HG03108 (cell line): ENCODE data around the gene AFF3.

Source experiments
- ATAC-seq: cut with Tn5 transposase; IDR thresholded peaks from one replicate; pipeline ENCODE4 v1.9.1; 2021; ENCODE audit warnings: moderate library complexity; ENCODE audit not compliant: unreplicated experiment

The AFF3 gene

DNA sequence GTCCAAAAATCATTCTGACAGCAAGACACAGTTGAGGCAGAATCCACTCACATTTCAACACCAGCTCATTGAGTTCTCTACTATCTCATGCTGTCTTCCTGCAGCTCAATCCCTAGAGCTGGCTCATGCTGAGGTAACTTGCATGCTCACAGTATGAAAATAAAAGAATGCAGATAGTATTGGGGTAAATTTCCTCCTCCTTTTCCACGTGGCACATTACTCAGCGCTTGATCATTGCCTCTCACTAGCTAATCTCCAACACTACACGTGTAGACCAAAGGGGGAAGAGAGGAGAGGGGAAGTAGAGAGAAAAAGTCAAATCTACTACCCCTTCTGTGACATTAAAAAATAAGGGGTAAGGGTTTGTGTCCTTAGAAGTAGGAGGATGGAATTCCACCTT is 300.6 kb downstream of the AFF3 start:
- ATAC-seq: no peak

DNA sequence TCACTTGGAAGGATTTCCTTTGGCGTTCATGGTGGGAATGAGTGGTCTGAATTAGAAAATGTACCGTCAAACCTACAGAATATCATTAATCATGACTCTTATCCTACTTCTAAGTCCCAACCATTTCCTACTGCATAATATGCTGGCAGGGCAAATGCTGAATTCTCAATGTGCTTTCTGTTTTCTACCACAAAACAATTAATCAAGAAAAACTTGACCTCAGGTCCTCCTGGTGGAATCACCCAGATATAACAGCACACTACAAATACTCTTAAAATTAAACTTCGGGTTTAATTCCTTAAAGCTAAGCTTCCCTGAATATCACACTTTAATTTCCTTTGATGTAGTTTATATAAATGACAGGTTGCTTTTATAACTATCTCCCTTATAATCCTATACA is 301.6 kb downstream of the AFF3 start:
- no peak for ATAC-seq

DNA sequence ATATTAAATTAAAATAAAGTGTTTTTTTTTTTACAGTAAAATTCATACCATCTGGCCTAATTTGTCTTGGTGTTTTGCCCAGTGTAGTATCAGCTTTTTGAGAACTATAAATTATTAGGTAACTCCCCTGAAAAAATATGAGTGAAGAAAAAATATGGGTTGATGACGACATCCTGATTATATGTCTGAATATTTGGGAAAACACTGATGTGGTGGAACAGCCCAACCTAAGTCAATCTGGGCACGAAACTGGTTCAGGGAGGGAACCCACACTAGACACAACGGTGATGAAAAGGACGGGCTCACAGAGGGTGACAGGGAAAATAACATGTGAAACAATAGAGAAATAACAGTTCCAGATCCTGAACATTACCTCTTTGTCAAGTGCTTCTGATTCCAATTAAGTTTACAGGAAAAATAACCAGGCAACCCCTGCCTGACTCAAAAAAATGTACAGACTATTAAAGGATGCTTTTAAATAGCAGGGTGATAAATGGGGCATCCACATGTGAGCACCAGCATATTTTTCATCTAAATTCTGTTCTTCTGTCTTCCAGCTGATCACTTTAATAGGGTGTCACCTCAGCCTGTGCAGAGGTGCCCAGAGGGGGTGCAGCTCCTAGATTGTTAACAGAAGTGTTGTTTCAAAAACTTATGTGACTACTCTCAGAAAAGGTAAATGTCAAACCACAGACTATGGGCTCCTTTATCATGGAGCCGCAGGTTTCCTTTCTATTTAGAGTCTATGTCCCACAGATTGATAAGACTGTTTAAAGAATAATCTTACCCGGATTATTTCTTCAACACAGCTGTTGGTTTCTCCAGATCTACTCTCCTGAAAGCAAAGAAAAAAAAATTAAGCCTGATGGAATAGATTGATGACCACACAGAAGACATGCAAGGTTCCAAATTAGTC is 305.4 kb downstream of the AFF3 start:
- ATAC-seq: no peak

DNA sequence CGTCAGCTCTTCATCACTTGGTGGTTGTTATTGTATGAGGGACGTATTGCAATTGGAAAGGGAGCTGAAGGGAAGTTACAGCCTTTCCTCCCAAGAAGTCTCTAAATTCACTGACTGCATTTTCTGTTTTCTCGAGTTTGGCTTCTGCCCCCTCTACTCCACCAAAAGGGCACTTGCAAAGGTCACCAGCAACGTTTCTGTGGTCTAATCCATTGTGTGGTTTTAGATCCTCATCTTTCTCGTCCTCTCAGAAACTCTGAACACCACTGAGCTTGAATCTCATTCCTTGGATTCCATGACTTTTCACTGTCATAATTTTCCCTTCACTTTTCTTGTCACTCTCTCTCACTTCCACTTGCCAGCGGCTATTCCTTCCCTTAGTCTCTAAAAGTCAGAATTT is 308.0 kb downstream of the AFF3 start:
- ATAC-seq: no peak

DNA sequence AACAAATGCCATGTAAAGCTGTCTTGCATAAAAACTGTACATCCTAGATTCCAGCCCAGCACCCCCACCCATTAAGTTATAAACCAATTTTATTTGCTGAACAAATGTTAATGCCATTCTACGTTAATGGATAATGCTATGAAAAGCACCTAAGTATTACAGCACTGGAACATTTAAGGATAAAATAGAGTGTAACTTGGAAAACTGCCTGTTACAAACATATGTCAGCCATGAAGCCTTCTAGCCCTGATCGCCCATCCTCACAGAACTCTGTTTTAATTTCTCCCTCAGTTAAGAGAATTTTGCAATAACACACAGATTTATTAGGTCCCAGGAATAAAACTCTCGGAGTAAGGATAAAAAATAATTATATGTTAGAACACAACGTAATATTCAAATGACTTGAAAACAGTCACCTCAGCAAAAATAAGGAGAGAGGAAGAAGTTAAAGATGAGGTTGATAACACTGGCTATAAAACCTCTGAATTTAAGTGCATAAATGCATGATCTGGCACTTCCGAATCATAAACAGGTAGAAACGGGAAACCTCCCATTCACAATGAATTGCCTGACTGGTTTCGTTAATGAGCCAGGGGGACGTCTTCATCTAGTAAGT is 308.7 kb downstream of the AFF3 start:
- no peak for ATAC-seq

DNA sequence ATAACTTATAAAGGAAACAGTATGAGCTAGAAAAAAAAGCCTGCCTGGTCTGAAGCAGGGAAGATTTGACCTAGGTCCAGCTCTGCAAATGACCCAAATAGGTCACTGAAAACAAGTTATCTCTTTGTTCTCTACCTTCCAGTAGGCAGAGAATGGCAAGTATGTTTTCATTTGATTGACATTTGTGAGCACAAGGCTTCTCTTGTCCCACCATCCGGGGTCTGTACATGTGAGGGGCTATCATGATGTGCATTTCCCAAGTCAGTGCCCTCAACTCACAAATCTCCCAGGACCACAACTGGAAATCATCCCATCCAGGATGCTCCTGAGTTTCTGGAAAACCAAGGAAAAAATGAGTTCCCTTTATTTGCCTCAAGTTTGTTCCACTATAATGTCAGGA is 309.5 kb downstream of the AFF3 start:
- no peak for ATAC-seq

DNA sequence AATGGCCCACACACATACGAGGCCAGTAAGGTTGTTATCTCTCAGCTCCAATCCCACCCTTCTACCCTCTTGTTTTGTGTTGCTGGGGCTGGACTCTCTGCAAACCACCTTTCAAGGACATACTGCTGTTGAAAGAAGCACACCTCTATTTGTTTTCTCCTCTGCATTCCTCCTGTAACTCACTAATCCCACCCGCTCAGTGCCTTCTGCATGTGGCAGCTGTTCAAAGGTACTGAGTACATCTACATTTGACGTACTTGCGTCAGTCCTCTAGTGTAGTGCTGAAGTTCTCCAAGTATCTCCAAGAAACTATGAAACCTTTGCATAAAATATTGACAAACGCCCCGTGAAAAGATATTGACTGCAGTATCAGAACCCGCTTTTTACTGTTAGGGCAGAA is 310.6 kb downstream of the AFF3 start:
- no peak for ATAC-seq

DNA sequence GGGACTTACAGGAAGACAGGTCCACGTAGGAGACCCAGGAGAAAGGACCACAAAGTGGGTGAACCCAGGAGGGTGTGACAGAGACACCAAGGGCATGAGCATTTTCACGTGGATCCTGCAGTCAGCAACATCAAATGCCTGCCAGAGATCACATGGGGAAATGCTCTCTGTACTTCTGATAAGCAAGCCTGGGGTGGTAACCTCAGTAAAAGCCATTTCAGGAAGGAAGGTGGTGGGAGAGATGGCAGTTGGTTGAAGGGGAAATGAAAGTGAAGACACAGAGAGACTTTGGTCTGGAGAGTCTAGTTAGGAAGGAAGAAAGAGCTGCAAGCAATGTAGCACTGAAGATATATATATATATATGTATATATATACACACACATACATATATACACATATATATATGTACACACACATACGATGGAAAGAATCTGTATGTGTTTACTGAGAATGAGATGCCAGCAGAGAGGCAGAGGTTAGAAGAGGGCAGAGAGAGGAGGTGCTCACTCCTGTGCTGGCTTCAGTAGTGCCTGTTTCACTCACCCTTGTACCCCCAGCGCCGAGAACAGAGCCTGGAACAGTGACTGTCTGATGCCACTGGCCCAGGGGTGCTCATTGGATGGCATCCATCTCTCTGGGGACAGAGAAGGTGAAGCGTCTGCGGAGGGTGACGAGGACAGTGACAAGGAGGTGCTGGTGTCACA is 314.9 kb downstream of the AFF3 start:
- no peak for ATAC-seq

DNA sequence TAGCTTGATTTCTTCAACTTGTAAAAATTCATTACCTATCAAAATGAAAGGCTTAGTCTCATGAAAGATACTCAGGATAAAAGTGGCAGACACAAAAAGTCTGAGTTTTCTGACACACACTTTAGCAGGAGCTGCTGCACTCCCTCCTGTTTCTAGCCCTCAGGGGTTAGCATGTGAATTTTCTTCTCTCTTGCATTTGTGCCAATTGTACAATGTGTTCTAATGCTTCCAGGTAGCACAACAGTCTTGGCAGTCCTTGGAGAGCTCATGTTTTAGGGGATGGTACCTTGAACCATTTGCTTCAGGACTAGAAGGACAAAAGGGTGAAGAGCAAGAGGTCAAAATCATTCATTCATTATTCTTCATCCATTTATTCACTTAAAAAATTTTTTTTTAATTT is 316.8 kb downstream of the AFF3 start:
- no peak for ATAC-seq

DNA sequence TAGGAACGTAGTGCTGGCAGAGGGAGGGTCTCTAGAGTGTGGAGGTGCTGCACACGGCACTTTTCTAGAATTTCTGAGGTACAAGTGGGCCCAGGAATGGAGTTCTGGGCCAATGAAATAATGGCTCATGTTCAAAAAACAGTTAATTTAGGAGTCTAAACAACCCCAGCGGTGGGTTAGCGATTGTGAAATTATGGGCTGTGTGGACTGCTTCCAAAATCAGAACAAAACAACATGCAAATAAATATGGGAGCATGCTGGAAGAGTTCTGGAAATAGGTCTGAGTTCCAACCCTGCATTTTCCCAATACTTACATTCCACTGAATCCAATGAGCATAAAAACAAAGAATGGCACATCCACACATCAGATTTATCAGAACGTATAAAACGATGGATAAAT is 317.6 kb downstream of the AFF3 start:
- no peak for ATAC-seq

DNA sequence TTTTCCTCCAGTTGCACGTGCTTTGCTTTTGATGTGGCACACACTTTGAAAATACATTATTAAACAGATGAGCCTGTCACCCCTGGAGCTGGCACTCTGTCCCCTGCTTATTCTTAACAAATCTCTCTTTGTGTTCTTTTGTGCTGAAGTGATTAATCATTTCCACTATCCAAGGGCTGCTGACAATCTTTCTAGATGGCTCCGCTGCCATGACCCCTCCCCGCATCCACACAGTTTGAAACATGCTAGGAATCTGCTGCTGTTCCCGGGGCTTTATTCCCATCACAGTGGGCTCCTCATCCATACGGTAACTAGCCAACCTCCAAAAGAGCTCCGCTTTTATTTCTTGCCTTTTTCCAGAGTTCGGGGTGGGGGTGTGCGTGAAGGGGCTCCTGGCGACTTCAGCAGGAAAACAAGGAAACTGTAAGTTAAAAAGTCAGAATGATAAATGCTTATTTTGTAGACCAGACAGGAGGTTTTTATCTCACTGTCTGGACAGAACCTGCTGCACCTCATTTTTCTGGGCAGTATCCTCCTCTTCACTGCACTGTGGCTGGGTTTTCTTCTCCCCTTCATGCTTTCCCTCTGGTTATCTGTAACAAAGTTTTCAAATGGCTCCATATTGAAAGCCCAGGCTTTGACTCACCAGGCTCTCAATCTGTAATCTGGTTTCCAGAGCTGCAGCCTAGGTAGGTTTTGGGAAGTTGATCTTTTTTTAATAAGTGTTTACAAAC is 319.7 kb downstream of the AFF3 start:
- ATAC-seq: no peak

DNA sequence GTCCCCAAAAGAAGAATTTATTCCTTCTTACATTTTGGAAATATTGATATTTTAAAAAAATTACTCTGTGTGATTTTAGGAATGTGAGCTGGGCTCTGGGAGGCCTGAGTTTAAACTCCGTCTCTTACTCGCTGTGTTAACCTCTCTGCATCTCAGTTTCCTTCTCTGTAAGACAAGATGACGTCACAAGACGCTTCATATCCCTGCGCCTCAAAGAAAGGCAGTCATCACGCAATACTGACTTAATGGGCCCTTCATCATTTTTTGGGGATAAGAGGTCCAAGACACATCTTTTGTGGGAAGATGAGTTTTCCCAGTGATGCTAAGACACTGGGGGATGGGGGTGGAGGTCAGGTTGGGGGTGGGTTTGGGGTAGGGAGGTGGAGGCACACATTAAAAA is 320.4 kb downstream of the AFF3 start:
- ATAC-seq: no peak

DNA sequence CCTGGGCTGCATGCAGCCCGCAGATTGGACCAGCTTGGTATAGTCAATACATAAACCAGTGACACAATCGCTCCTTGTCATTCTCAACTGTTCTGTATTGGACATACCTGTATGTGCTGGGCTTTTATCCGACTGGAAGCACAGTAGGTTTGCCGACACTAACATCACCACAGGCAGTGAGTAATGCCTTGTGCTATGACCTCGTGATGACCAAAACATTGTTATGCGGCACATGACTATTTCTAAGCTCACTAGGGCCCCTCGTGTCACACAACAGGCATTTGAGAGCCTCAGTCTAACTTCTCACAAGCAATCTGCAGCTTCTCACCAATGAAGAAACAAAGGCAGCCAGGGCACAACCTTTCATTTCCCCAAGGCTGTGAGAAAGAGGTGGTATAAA is 320.8 kb downstream of the AFF3 start:
- ATAC-seq: no peak

DNA sequence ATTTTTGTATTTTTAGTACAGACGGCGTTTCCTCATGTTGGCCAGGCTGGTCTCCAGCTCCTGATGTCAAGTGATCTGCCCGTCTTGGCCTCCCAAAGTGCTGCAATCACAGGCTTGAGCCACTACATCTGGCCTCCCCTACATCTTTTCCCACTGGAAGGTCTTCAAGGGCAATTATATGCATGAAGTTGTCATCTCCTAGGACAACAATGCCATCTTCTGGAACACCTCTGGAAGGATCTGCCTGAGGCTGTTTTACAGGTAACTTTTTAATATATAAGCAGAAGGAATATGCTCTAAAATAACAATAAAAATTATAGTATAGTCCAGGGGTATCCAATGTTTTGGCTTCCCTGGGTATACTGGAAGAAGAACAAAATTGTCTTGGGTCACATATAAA is 321.4 kb downstream of the AFF3 start:
- no peak for ATAC-seq

DNA sequence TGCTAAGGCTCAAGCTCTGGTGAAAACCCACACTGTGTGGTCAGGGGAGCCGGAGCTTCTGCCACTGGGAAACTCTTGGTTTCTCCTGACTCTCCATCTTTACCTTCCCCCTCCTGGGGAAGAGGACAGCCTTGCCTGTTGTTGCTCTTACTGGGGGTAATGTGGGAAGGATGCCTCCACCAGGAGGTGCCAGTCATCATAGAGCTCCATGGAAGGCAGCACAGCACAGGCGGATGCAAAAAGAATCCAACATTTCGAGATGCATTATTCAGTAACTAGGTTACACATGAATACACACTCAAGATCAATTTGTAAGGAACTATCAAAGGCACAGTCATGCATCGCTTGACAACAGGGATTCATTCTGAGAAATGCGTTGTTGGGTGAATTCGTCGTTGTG is 322.6 kb downstream of the AFF3 start:
- no peak for ATAC-seq

DNA sequence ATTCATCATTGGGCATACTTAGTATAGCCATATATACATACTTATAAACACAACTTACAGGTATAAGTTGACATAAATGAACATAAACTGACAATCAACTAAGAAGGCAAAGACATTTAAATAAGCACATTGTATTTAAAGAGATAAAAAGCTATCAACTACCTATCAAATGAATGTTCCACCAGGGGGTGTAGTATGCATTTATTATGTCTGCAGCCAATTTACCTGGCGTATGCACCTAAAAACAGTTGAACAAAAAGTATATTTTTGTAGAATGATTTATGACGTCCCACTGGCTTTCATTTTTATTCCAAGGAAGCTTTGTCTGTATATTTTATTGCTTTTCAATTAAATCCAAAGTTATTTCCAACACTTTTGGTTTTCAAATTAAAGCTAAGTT is 323.5 kb downstream of the AFF3 start:
- no peak for ATAC-seq

DNA sequence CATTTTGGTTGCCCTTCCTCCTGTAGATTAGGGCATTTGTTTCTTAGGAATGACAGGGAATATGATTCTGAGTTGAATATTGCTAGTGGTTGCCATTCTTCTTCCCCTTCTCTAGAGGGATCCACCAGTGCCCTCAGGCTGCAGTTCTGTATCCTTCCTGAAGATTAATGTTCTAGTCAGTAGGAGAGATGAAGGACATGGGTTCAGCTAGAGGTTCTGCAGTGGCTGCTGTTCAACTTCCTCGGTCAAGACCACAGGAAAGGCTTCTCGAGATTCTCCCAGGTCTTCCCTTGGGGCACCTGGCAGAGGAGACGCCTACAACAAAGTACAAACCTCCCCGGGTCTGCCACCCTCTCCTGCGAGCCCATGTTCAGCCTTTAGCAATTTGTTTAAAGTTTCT is 325.5 kb downstream of the AFF3 start:
- ATAC-seq: no peak

DNA sequence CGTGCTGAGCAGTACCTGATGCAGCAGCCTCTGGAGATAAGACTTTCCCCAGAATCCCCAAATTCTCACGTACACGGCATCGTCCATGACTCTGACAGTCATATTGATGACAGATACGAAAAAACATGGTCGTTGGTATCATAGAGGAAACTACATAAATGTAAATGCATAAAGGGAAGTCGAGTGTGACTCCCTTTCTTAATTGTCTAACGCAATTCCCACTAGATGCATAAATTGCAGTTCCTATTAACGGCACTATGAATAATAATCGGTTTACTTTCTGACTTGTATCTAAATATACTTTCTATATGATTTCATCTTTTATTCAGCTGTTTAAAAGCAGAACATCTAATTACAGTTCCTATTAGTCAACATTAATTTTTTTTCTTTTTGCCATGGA is 330.0 kb downstream of the AFF3 start:
- ATAC-seq: no peak

DNA sequence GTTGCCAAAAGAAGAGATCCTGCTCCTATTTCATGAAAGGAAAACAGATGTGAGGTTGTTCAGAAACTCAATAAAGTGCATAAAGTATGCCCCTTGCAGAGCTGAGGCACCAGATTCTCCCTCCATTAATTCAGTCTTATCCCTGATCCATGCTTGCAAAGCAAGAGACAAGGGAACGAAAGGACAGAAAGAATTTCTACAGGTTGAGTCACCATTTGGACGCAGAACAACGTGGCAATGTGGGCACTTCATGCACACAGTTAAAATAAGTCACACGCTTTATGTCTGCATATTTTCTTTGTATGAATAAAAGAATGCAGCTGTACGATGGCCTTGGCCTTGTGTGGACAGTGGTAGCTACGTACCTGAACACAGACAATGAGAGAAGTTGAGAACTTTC is 330.8 kb downstream of the AFF3 start:
- ATAC-seq: no peak

DNA sequence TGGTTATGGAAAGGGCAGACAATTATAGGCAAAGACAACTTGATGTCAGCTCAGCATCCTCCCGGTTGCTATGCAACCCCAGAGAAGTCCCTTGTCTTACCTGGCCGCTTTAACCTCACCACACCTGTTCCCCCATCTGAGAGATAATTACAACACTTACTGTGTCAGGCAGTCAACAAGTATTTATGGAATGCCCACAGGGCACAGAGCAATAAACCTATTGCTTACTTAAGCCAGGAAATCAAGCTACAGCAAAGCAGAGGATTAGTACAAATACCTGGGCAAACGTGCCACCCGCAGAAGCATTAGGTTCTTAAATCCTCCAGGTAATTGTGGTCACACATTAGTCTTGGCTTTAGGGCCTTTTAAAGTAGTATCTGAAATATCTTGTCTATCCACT is 332.2 kb downstream of the AFF3 start:
- ATAC-seq: no peak

DNA sequence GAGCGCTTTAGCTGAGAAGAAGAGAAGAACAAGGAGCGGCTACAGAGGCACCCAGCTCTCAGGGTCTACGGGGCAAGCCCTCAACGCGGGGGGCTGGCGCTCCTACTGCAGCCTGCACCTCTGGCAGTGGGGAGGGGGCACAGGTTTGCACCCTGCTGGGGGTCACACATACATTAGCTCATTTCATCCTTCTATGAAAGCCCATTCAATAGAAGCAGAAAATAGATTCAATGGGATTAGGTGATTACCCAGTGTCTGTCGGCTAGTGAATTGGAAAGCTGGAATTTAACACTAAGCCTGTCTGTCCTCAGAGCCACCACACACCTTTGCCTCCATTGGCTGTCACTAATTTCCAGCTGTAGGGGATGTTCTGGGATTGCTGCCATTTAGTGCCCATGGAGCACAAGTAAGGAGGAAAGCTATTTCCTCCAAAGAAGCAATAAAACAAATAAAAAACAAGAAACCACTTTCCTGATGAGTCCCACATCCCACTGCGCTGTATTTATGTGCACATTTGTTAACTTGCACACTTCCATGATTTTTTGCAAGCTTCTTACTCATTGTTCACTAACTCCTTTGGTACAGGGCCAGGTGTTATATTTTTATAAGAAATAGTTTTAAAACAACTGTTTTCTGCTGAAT is 333.0 kb downstream of the AFF3 start:
- no peak for ATAC-seq
